Uterus (tissue), 2 donors: Measurements from ENCODE around the gene AHCYL2.

Source experiments
- CTCF ChIP-seq, 4 experiments: fragments of 200-600 bp in 2 of 4; fragments of 450-650 bp in 2 of 4; sonication (generic) in 2 of 4; IDR thresholded peaks; one replicate each; pipeline ENCODE4 v1.5.1; 2016 to 2019; ENCODE audit warnings: antibody characterized with exemption in 4 of 4, mild to moderate bottlenecking in 2 of 4, moderate library complexity in 1 of 4
- POLR2A ChIP-seq, 2 donors: fragments of 450-650 bp; IDR thresholded peaks; one replicate each; pipeline ENCODE4 v1.6.1; 2016; ENCODE audit warnings: antibody characterized with exemption in 2 of 2, mild to moderate bottlenecking in 1 of 2, moderate library complexity in 1 of 2

DNA sequence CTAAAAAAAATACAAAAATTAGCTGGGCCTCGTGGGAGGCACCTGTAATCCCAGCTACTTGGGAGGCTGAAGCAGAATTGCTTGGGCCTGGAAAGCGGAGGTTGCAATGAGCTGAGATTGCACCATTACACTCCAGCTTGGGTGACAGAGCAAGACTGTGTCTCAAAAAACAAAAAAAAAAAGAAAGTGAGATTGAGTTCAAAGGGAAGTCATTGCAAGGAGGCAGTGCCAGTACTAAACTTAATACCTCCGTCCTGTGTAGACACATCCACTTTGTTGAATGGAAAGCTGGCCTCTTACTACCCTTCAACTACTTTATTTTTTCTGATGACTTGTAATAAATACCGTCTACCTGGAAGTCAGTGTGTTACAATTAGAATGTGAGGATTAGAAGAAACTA, 31.0 kb downstream of the AHCYL2 start:
- TF ChIP-seq CTCF (IDR thresholded peaks at IDR 0.05) (no peak), POLR2A (IDR thresholded peaks at IDR 0.05) (no peak)
